Activated B cell treated with CpG ODN at 0.5 μM for 24 hours (primary cell): ENCODE data around the gene MS4A6E. TPM values are rescaled to one million over a fixed set of nuclear protein-coding genes. Genes with fewer than 3 reads are reported as not detected.

ENCODE experiments used
- ATAC-seq: fragments of 200-7000 bp; cut with Tn5 transposase; one replicate; pipeline ENCODE4 v1.10.0; 2021; ENCODE audit warnings: low read depth, mild to moderate bottlenecking, moderate library complexity
- CTCF ChIA-PET: fragments of 350-600 bp; sonication (Branson Sonifier 250); formaldehyde crosslinking; loops from one replicate; lab custom pipeline; 2021; ENCODE audit warnings: antibody characterized with exemption; lab: Charles Lee
- POLR2A ChIA-PET: fragments of 350-600 bp; sonication (Branson Sonifier 250); formaldehyde crosslinking; loops from one replicate; lab custom pipeline; 2021; ENCODE audit warnings: antibody characterized with exemption; lab: Charles Lee
- DNase-seq: peaks from one replicate; pipeline ENCODE4 v3.0.0; 2022
- H3K27ac Mint-ChIP-seq: one replicate; pipeline ENCODE4 v1.8.0; 2020; ENCODE audit warnings: mixed read lengths
- H3K27me3 Mint-ChIP-seq: one replicate; pipeline ENCODE4 v1.8.0; 2021; ENCODE audit warnings: mixed read lengths
- H3K36me3 Mint-ChIP-seq: one replicate; pipeline ENCODE4 v1.8.0; 2021; ENCODE audit warnings: low read depth, mixed read lengths
- H3K4me1 Mint-ChIP-seq: one replicate; pipeline ENCODE4 v1.8.0; 2021; ENCODE audit warnings: mixed read lengths
- H3K4me3 Mint-ChIP-seq: one replicate; pipeline ENCODE4 v1.8.0; 2020; ENCODE audit warnings: mild to moderate bottlenecking, mixed read lengths
- H3K9me3 Mint-ChIP-seq: one replicate; pipeline ENCODE4 v1.8.0; 2020; ENCODE audit warnings: mixed read lengths
- intact Hi-C: fragments of 100-400 bp; cut with micrococcal nuclease; formaldehyde crosslinking; loops from one replicate; pipeline ENCODE4 v1.15.1; 2024
- total RNA-seq: library from RNA; stranded (reverse); gene quantifications from 2 replicates; pipeline ENCODE4 v1.2.3, GENCODE V29; 2022
- TF ChIP-seq, protein P1 (sequence below): fragments of 200-600 bp; IDR thresholded peaks from one replicate; pipeline ENCODE4 v1.8.0; 2022; ENCODE audit warnings: antibody characterized with exemption, mild to moderate bottlenecking

The MS4A6E gene
- total RNA-seq, 1 donor from 2014 or later: not detected

DNA sequence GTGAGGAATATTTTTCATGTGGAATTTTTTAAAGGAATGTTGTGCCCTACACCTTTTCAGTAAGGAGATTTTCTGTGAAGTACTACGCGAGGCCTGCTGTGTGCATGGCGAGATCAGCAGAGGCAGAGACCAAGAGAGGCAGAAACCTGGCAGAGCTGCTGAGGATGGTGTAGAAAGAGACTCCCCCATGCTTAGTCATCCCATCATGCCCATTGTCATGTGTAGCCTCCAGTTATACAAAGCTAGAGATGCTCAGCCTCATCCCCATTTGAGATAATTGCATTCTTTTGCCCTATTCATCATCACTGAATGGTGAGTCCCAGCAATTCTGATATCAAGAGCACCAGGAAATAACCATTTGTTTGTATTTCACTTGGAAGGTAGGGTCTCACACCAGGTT, 48.3 kb downstream of the MS4A6E start:
- DNase-seq (no peak), ATAC-seq (no peak)
- Mint-ChIP-seq H3K27me3 (no peaks in the 10 kb centered on the region), H3K9me3 (peaks cover 3% of the 10 kb centered on the region), H3K4me3 (no peak overlapping the region), H3K36me3 (peaks cover 9% of the 10 kb centered on the region), H3K27ac (no peak overlapping the region), H3K4me1 (peaks cover 98% of the 10 kb centered on the region)
- CTCF ChIA-PET: no interaction called here
- intact Hi-C loops: no loop called here
- TF ChIP-seq, protein P1, sequence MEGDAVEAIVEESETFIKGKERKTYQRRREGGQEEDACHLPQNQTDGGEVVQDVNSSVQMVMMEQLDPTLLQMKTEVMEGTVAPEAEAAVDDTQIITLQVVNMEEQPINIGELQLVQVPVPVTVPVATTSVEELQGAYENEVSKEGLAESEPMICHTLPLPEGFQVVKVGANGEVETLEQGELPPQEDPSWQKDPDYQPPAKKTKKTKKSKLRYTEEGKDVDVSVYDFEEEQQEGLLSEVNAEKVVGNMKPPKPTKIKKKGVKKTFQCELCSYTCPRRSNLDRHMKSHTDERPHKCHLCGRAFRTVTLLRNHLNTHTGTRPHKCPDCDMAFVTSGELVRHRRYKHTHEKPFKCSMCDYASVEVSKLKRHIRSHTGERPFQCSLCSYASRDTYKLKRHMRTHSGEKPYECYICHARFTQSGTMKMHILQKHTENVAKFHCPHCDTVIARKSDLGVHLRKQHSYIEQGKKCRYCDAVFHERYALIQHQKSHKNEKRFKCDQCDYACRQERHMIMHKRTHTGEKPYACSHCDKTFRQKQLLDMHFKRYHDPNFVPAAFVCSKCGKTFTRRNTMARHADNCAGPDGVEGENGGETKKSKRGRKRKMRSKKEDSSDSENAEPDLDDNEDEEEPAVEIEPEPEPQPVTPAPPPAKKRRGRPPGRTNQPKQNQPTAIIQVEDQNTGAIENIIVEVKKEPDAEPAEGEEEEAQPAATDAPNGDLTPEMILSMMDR: no peak
- POLR2A ChIA-PET: interaction anchor here (0.6 to 18.0 kb wide), 5 partner anchors 8 to 83 kb away, joined by 3 to 800 read pairs (median 5); partner anchors contain the start of gene MS4A1

DNA sequence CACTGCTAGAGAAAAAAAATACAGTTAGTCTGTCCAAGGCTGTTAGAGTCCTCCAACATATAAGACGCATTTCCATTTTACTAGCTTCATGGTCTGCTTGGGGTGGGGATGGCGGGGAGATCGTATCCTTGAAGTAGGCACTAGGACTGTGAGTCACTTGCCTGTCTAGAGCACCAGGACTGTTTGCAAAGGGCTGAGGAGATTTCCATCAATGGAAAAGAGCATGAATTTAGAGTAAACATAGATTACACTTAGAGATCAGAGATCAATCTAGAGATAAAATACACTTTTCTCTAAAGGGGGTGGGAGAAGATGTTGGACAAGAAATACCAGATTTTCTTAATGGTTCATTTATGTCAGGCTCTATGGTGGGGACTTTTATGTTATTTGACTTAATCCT, 49.5 kb downstream of the MS4A6E start:
- TF ChIP-seq, protein P1: no peak
- Mint-ChIP-seq H3K4me3 (no peak overlapping the region), H3K9me3 (peaks cover 3% of the 10 kb centered on the region), H3K36me3 (peaks cover 11% of the 10 kb centered on the region), H3K27me3 (no peaks in the 10 kb centered on the region), H3K4me1 (peaks cover 95% of the 10 kb centered on the region), H3K27ac (peak overlapping the region; percentile 99)
- intact Hi-C loops: no loop called here
- CTCF ChIA-PET: interaction anchor here (3.6 kb wide), 1 partner anchor 13 kb away, joined by 15 read pairs; no protein-coding TSS in a partner anchor
- DNase-seq: no peak
- POLR2A ChIA-PET: interaction anchor here (2.6 to 8.8 kb wide), 4 partner anchors 8 to 101 kb away, joined by 12 to 179 read pairs (median 56); partner anchors contain the start of genes MS4A1 and MS4A14
- no peak for ATAC-seq

DNA sequence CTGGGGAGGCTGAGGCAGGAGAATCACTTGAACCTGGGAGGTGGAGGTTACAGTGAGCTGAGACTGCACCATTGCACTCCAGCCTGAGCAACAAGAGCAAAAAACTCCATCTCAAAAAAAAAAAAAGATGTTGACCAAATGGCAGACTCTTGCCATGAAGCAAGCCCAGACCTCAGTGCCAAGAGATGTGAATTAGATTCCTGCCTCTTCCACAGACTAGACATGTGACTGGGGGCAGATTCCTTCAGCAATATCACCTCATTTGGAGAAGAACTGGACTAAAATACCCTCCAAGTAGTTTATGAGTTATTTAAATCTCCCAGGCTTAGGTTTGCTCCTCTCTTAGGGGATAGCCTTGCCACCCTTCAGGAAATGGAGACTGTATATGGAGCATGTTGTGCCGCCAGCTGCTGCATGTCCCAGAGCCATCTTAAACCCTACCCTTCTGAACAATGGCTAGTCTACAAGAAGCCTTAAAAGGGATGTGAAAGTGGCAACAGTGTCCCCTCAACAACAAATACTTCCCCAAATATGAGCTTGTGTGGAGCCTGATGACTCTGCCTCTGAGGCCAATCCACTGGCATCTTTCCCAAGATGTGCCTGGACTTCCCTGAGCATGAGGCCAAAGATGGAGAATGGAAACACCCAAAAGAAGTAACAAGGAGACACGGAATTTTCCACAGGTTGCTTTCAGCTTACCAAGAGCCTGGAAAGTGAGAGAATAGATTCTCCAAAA, 50.5 kb downstream of the MS4A6E start:
- Mint-ChIP-seq H3K4me3 (peak overlapping the region; percentile 90), H3K36me3 (peaks cover 15% of the 10 kb centered on the region), H3K27me3 (no peaks in the 10 kb centered on the region), H3K9me3 (peaks cover 3% of the 10 kb centered on the region), H3K4me1 (peaks cover 92% of the 10 kb centered on the region), H3K27ac (peak overlapping the region; percentile 99)
- intact Hi-C loops: loop anchor here (1.0 kb wide), 6 partner anchors 10 to 100 kb away; partner anchors contain the start of genes MS4A1 and MS4A14
- ATAC-seq (peak; percentile 68), DNase-seq (no peak)
- ChIA-PET POLR2A (interaction anchor here (1.0 to 8.8 kb wide), 12 partner anchors 9 to 646 kb away, joined by 3 to 179 read pairs (median 9); partner anchors contain the start of genes MS4A1 and MS4A14), CTCF (interaction anchor here (0.8 to 3.6 kb wide), 3 partner anchors 14 to 80 kb away, joined by 3 to 15 read pairs (median 7); partner anchors contain the start of gene MS4A1)
- TF ChIP-seq, protein P1: no peak

DNA sequence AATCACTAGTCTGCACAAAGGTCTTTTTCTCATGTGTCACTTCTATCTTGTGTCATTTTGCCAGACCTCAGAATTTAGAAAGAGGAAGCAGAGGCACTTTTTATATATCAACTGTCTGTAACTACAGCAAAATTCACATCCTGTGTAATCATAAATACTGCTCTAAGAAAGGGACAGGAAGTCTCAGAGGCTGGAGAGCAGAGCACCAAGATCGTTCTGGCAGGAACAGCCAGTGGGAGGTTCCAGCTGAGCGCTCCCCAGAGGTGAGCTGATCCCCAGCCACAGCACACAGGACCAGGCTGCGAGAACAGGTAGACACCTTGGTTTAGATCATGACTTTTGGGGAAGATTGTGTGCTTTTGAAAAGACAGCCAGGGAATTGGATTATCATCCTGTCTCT, 51.3 kb downstream of the MS4A6E start, which contains the start of gene MS4A7:
Gene MS4A7, plus strand, starts transcription at position 179 of the 400 bp plus-strand sequence. CDS start 4,610 bp downstream, outside the sequence.
- TF ChIP-seq, protein P1: no peak
- ATAC-seq: peak; percentile 85
- Mint-ChIP-seq H3K9me3 (peaks cover 3% of the 10 kb centered on the region), H3K27me3 (no peaks in the 10 kb centered on the region), H3K4me3 (peak within 1 kb of the TSS; percentile 90), H3K4me1 (peaks cover 84% of the 10 kb centered on the region), H3K36me3 (peaks cover 16% of the 10 kb centered on the region), H3K27ac (peak within 1 kb of the TSS; percentile 99)
- DNase-seq: peak; percentile 41
- POLR2A ChIA-PET: interaction anchor here (0.6 to 8.8 kb wide), 15 partner anchors 10 to 645 kb away, joined by 3 to 179 read pairs (median 6); partner anchors contain the start of genes MS4A1 and MS4A14
- intact Hi-C loops: loop anchor here (1.0 kb wide), 6 partner anchors 11 to 99 kb away; partner anchors contain the start of genes MS4A1 and MS4A14
- CTCF ChIA-PET: interaction anchor here (1.7 to 3.6 kb wide), 2 partner anchors 15 to 79 kb away, joined by 7 to 15 read pairs; no protein-coding TSS in a partner anchor
